NCI-H226 (cell line): ENCODE data around the gene DRD1.
A peak's percentile ranks its signal among the peaks of the same experiment; 100 is the strongest.
"Not testable (repeated sequence)": the region's sequence is repeated elsewhere in the genome, so short reads cannot be mapped to it uniquely, and the experiment has no call there.

Source experiments
- DNase-seq: peaks from one replicate; pipeline ENCODE4 v3.0.0-alpha.2; 2015

The DRD1 gene

DNA sequence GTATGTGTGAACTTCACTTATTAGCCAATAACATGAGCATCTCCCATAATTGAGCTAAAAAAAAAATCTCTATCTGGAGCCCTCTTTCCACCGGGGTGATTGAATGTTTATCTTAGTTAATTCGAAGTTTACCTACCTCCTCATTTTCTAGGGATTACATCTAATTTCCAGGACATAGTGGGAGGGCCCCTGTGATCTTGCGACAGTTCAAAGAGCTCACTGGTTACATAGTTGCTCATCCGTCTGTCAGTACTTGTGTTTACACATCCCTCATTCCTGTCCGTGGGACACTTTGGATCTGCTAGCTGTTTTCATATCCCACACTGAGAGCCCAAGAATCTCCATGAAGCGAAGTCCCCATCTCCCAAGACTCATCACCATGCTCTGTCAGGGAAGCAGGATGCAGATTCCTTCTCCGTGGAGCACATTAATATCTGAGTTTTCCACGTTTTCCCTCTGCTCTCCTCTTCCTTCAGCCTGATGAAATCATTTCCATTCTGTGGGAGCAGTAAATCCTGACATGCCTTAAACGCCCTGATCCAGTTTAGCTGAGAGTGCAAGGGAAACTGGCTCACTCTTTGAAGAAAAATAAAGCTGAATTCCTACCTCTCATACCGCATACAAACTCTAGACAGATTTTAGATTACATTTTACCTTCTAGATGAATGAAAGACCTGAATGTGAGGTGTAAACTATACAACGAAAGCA, 24.2 kb upstream of the DRD1 start:
- DNase-seq = no peak

DNA sequence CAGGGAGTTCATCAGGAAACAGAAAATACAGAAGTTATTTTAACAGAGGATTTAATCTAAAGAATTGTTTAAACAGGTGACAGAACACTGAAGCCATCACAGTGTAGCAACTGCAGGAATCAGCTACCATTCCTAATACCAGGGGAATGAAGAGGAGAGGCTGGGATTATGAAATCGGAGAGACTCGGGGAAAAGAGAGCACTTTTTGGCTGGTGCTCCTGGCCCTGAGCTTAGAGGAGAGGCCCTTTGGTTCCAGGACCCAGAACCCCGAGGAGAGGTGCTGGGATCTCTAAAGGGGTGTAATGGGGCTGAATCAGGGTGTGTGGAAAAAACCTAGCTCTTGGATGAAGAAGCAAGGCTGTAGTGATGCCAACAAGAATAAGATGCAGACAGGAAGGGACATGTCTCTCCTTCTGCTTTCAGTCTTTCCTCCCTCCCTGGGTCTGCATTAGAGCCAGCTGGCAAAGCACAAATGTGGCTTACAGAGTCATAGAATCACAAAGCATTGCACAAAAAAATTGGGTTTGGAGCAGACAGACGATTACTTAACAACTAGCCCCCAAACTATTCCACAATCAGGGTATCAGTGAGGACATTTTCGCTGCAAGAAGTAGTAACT, 22.8 kb upstream of the DRD1 start:
- no peak for DNase-seq

DNA sequence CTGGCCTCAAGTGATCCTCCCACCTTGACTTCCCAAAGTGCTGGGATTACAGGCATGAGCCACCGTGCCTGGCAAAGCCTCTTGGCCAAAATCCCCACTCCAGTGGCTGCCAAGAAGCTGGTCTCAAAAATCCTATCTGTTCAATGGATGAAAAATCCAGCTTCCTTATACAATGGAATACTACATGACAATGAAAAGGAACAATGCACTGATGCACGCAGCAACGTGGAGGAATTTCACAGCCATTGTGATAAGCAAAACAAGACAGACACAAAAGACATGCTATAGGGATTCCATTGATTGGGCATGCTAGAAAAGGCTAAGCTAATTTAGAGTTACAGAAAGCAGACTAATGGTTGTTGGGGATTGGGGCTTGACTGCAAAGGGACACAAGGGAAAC, 21.3 kb upstream of the DRD1 start:
- DNase-seq = no peak

DNA sequence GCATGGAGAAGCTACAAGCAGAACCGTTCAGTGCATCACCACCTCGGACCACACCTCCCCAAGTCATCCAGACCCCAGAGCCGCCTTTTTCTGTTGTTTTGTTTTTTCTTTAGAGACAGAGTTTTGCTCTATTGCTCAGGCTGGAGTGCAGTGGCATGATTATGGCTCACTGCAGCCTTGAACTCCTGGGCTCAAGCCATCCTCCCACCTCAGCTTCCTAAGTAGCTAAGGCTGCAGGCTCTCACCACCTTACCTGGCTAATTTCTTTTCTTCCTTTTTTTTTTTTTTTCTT, 20.9 kb upstream of the DRD1 start:
- DNase-seq = no peak

DNA sequence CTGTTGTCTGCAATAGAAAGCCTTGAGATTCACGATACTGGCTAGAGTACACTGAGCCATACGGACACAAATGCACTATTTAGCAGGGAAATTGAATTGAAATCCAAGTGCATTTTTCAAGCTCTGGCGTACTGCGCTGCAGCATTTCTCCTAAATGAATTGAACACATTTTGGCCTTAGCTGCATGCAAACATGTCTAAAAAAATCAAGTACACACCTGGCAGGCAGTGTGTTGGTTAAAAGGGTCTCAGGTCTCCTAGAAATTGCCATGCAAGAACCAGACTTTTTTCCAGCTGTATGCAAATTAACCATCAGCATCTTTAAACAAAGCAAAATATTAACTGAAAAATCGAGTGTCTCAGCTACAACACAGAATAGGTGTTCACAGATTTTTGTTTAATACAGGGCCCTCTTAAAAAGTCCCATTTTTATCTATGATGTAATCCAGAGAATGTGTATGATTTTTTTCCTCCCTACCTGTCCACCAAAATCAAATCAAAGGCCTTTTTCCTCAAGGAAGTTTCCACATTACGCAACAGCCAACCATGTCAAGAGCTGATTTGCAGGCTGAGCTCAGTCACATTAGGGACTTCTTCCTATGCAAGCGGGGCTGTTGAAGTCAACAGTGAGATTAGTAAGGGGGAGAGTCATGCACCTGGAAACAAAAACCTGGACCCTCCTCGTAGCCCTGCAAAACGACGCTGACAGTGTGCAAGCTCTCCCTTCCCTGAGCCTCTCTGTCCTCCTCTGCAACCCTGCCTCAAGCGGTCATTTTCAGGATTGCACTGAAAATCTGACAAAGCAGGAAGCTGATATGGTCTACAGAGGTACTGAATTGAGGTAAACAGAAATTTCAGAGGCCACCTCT, 20.3 kb upstream of the DRD1 start:
- DNase-seq = peak; percentile 33

DNA sequence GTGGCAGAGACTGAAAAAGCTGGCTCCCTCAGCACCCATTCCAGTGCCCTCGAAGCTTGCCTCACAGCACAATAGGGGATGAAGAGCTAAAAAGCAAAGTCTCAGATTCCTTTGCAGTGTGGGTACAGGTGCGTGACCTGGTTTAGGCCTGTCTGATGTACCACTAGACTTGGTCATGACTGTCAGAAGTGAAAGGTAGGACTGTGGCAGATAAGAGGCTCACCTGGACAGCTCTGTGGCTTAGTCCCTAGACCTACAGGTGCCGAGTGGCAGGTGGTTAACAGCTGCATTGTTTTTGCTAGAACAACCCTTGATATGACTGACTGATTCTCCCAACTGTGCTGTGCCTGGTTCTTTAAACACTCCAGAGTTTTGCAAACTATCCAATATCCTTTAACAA, 19.7 kb upstream of the DRD1 start:
- DNase-seq = no peak

DNA sequence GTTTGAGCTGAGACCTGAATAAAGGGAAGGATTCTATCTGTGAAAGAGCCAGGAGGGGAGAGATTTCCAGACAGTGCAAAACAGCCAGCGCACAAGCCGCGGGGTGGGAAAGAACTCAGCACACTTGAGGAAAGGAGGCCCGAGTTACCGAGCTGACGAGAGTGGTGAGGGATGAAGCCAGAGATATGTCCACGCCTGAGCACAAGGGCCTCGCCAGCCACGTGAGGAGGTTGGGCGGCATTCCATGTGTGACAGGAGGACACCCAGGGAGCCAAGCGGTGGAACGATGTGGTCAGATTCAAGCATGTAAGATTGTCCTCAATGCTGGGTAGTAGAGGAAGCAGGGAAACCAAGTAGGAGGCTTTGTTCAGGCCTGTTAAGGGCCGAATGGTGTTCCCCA, 17.4 kb upstream of the DRD1 start:
- DNase-seq = no peak

DNA sequence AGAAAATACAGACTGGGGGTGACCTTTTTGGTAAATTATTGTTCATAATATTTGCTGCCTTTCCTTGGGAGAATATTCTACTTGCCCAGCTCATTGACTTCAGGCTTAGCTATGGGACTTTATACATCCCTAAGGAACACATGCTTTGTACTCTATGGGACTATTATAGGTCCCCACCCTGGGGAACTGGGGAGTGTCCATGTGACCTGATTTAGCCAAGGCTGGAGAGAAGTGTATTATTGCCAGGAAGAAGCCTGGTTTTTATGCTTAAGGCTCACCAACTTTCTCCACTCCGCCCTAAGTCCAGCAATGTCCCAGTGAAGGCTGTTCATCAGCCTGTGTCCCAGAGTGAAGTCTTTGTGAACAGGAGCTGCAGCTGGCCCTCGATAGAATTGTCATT, 16.6 kb upstream of the DRD1 start:
- DNase-seq = no peak

DNA sequence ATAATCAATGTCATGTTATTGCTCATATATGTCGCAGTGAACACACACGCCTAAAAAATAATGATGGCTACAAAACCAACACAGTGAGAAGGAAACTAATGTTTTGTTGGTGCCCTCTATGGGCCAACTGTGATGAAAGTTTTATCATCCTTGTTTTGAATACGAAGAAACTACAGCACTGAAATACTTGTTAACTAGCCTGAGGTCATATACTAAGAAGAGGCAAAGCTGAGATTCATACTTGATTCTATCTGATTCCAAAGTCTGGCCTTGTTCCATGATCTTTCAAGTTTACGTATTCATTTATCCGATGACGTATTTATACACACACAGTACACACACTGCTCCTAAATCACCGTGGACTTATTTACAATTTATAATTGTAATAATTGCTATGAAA, 16.1 kb upstream of the DRD1 start:
- no peak for DNase-seq

DNA sequence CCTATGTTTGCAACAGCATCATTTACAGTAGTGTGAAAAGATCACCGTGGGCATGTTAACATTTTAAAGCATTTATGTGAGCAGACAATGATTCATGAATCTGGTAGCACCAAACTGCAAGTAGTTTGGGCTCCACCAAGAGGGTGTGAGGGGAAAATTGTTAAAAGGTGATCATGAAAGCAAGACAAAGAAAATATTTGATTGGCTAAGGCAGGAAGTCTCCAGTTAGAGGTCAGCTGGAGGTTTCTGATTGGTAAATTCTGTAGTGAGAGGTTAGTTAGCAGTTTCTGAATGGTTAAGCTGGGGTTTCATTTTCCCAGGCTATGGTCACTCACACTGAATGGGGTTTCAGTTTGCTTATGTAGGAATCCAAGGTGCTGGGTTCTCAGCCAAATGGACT, 13.5 kb upstream of the DRD1 start:
- DNase-seq = no peak

DNA sequence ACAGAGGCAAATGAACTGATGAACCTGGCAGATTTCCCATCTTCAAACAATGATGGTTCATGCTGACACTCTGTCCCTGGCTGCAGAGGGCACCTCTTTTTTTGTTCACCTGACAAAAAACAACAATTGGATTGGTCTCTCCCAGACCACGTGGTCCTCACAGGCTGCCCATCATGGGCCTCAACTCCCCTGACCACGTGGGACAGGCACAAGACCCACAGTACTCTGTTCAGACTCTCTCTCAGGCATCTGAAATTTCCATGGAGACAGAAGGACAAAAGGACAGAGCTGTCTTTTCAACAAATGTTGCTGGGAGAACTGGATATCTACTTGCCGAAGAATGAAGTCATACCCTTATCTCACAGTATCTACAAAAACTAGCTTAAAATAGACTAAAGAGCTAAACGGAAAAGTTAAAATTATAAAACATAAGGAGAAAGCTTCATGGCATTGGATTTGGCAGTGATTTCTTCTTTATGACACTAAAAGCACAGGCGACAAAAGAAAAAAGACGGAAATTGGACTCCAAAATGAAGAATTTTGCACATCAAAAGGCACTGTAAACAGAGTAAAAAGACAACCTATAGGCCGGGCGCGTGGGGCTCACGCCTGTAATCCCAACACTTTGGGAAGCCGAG, 12.2 kb upstream of the DRD1 start:
- no peak for DNase-seq

DNA sequence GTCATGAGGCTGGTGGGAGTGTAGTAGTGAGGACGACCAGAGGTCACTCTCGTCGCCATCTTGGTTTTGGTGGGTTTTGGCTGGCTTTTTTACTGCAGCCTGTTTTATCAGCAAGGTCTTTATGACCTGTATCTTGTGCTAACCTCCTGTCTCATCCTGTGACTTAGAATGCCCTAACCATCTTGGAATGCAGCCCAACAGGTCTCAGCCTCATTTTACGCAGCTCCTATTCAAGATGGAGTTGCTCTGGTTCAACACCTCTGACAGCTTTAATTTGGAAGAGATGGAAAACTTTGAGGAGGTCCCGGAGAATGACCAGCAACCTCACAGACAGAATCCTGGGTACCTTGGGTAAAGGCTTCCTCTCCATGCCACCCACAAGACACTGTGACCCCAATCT, 10.4 kb upstream of the DRD1 start:
- DNase-seq = not testable (repeated sequence)

DNA sequence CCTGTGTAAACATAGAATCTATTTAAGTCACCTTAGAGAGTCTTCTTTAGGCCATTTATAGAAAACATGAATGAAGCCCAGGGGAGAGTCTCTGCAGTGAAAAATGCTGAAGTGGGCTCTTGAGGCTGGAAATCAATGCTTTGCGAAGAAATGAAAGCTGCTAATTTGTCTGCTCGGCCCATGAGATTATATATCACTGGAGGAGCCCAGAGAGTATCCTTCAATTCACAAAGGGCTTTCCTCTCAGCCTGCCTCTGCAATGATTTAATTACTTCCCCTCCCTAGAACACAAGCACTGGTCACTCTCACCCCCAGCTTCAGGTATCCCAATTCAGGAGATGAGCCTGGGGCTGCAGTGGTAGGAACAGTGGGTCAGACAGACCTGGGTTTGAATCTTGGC, 8.2 kb upstream of the DRD1 start:
- DNase-seq = no peak

DNA sequence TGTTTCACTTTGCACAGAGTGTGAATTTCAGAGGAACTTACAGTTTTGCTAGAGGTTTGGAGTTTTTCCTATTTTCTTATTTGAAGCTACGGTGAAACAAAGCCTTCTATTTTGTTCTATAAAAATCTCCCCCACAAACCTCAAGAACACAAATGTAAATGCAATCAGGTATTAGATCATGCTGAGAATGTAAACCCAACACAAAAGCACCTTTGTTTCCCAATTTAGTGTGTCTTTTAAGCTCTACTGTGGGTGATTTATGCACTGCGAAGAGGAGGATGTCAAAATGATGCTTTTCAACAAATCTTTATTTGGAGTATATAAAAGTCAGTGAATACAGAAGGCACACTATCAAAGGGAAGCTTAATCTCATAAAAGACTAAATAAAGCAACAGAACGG, 4.3 kb upstream of the DRD1 start:
- no peak for DNase-seq

DNA sequence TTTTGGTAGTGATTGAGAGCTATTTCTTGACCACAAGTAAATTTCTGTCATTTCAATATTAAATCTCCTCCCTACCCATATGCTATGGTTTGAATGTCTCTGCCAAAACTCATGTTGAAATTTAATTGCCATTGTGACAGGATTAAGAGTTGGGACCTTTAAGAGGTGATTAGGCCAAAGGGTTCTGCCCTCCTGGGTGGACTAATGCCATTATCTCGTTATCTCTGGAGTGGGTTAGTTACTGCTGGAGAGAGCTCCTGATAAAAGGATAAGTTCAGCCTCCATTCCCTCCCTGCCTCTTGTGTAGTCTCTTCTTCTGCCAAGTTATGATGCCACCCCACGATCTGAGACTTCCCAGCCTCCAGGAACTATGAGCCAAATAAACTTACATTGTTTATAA, 3.6 kb upstream of the DRD1 start:
- no peak for DNase-seq

DNA sequence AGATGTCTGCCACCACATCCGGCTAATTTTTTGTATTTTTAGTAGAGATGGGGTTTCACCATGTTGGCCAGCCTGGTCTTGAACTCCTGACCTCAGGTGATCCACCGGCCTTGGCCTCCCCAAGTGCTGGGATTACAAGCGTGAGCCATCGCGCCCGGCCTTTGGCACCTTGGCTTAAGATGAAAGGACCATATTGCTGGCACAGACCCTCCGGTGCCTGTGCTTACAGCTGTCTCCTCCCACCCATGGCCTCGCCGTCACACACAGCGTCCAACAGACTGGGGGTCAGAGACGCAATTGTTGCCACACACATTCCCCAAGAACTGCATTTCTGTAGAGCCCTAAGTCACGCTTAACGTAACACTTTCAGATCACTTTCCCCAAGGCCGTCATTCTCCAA, 2.4 kb upstream of the DRD1 start:
- not testable (repeated sequence) for DNase-seq

DNA sequence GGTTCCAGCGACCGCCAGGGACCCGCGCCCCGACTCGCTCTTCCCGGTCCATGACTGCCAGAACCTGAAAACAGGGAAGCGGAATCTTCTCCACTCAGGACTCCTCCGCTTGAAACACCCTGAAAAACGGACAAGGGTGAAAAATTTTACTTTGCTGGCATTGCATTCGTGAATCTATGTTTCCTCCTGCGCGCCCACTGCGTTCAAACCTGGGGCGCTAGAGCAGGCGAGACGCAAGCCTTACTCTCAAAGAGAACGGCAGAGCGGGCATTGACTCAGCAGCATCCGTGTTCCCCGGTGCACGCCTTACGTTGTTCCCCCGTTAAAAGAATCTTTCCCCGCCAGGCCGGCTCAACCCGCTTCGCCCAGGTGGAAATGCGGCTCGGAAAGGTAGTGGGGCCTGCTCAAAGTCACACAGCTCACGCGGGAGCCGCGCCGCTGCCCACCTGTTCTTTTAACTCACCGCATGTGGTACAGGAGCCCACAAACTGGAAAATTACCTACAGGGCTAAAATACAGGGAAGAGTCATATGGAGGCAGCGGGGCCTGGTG, 999 bp upstream of the DRD1 start:
- DNase-seq = no peak

DNA sequence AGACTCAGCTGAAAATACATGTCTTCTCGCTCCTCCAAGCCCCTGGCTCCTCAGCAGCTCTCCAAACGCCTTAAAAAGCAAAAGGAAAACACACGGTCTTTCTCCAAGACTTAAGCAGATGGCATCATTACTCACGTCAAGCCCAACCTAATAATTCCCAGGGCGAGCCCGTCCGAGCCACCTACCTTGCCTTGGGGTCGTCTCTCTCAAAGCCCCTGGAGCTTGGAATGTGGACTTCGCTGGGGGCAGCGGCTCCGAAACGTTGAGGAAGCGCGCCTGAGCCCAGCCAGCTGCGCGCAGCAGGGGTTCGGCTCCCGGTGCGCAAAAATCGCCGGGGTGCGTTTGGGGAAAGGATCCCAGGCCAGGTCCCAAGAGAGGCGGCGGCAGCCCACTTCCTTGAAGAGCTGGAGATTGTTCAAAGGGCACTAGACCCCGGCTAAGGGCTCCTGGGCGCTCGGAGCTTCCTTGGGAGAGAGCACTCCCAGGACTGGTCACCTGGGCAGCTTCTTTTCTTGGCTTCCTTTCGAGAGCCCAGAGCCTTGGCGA, 395 bp downstream of the DRD1 start:
- DNase-seq = no peak

DNA sequence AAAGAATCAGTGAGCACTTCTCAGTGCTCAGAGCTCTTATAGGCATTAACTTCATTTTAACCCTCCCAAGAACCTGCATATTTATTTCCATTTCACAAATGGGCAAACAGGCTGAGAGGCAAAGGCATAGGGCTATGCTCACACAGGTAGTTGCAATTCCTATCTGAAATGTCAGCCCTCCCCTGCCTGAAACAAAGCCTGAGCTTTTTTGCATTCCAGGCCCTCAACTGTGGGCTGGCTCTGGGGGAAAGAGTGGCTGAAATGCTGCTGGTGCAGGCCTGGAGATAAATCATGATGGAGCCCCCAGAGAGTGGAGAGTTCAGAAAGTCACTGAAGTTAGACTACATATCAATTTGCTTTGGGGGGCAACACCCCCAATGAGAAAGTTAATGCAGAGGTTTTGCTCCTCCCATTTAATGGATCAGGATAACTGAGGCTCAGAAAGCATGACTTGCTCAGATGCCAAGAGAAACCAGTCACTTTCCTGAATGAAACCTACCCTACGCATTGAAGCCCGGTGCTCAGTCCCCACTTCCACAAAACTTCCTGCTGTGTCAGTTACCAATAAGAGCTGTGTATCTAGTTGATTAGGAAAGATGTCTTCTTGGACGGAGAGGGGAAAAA, 5.6 kb downstream of the DRD1 start:
- DNase-seq = no peak

DNA sequence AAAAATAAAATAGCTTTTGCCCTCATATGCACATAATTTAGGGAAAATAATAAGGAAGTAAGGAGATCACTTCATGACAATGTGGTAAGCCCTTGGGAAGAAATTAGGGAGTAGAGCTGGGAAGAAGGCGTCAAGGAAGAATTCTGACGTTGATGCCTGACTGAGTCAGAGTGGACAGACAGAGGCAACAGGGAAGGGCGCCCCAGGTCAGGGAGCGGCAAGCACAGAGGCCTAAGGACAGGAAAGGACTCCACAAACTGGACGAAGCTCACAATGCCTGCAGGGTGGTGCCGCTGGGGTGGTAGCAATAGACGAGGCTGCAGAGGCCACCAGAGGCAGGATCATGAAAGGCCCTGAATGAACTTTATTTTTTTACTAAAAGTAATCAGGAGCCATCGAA, 7.6 kb downstream of the DRD1 start:
- no peak for DNase-seq

DNA sequence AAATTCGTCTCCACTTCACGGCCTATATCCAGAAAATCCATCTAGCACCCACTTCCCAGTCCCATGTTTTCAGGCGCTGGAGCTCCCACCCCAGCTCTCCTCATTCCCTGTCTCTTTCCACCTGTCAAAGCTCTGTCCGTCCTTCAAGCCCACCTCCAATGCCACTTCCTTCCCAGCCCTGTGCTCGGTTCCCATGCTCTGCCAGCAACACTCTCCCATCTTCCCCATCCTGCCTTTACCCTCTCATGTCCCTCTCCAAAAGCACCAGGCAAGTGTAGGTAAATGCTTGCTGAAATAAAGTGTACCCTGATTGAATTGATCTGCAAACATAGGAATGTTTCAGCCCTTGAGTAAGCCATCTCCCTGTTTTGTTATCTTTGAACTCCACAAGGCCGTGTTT, 9.2 kb downstream of the DRD1 start:
- no peak for DNase-seq

DNA sequence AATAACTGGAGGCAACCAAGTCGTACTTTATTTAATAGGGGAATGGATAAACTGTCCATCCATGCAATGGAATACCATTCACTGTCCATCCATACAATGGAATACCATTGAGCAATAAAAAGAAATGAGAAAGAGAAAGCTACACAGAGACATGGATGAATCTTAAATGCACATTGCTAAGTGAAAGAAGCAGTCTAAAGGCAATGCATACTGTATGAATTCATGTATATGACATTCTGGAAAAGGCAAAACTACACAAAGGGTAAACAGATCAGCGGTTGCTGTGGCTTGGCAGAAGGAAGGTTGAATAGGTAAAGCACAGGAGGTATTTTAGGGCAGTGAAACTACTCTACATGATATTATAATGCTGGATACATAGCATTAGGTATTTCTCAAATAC, 16.2 kb downstream of the DRD1 start:
- no peak for DNase-seq

DNA sequence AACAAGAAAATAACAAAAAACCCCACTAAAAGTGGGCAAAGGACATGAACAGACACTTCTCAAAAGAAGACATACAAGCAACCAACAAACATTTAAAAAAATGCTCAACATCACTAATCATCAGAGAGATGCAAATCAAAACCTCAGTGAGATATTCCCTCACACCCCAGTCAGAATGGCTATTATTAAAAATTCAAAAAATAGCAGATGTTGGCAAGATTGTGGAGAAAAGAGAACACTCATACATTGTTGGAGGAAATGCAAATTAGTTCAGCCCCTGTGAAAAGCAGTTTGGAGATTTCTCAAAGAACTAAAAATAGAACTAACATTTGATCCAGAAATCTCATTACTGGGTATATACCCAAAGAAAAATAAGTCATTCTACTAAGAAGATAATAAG, 19.4 kb downstream of the DRD1 start:
- not testable (repeated sequence) for DNase-seq
